Thoracic aorta (tissue), 2 donors: ENCODE measurements around the gene TRAK1. TPM values are rescaled to one million over a fixed set of nuclear protein-coding genes. Genes with fewer than 3 reads are reported as not detected.

Experiments
- ATAC-seq: fragments of 150-250 bp; one replicate; pipeline ENCODE4 v1.8.0; 2017; ENCODE audit warnings: low read depth; ENCODE audit not compliant: insufficient number of reproducible peaks, low FRiP score
- DNase-seq: peaks from one replicate; pipeline ENCODE4 v3.0.0-alpha.2; 2020; ENCODE audit warnings: low spot score
- H3K27ac ChIP-seq, 2 donors: fragments of 200-600 bp; sonication (generic); 1 replicate in 1 of 2; 2 replicates in 1 of 2; pipeline ENCODE4 v1.5.1; 2016; ENCODE audit warnings: mild to moderate bottlenecking in 2 of 2, moderate library complexity in 2 of 2
- H3K27me3 ChIP-seq: fragments of 200-600 bp; sonication (generic); replicated peaks from 2 replicates; pipeline ENCODE4 v1.6.0; 2016; ENCODE audit warnings: mild to moderate bottlenecking; ENCODE audit not compliant: insufficient read depth
- H3K36me3 ChIP-seq: fragments of 200-600 bp; sonication (generic); one replicate; pipeline ENCODE4 v1.5.1; 2016
- H3K4me1 ChIP-seq, 2 donors: fragments of 200-600 bp; sonication (generic); 1 replicate in 1 of 2; 2 replicates in 1 of 2; pipeline versions ENCODE4 v1.5.1 to v1.6.0; 2016; ENCODE audit warnings: low read depth in 2 of 2, mild to moderate bottlenecking in 1 of 2; ENCODE audit not compliant: control insufficient read depth in 1 of 2
- H3K4me3 ChIP-seq: fragments of 200-600 bp; sonication (generic); 2 replicates; pipeline ENCODE4 v1.5.1; 2016; ENCODE audit warnings: mild to moderate bottlenecking
- H3K9me3 ChIP-seq: fragments of 200-600 bp; sonication (generic); 2 replicates; pipeline ENCODE4 v1.5.1; 2016
- total RNA-seq, 2 donors: library from RNA; depleted of rRNA; stranded (reverse); fragments of >200 nt; gene quantifications; one replicate each; pipeline versions ENCODE4 v1.1.0 to v1.2.3, GENCODE V29; 2016
- TF ChIP-seq, protein P1 (sequence below): fragments of 200-600 bp; sonication (generic); IDR thresholded peaks from one replicate; pipeline ENCODE4 v1.5.1; 2019; ENCODE audit warnings: antibody characterized with exemption

TRAK1 gene
- total RNA-seq, 2 donors from 2014 or later: 35.1 to 36.0 TPM

DNA sequence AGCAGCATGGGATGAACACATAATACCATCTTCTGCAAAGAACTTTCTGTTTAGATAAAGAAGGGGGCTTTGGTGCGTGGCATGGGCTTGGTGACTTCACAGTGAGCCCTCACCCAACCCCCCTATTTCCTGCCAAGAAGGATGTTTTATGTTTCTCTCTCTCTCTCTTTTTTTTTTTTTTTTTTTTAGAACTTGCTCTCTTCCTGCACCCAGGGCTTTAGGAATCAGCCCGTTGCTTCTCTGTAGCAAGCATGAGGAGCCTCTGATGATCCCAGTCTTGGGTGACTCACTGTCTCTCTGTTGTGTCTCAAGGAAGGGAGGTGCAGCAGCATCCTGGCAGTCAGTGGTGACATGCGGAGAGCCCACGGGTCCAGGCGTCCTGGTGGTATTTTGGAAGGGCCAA is 125.8 kb downstream of the TRAK1 start:
- TF ChIP-seq, protein P1, sequence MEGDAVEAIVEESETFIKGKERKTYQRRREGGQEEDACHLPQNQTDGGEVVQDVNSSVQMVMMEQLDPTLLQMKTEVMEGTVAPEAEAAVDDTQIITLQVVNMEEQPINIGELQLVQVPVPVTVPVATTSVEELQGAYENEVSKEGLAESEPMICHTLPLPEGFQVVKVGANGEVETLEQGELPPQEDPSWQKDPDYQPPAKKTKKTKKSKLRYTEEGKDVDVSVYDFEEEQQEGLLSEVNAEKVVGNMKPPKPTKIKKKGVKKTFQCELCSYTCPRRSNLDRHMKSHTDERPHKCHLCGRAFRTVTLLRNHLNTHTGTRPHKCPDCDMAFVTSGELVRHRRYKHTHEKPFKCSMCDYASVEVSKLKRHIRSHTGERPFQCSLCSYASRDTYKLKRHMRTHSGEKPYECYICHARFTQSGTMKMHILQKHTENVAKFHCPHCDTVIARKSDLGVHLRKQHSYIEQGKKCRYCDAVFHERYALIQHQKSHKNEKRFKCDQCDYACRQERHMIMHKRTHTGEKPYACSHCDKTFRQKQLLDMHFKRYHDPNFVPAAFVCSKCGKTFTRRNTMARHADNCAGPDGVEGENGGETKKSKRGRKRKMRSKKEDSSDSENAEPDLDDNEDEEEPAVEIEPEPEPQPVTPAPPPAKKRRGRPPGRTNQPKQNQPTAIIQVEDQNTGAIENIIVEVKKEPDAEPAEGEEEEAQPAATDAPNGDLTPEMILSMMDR: no peak
- peaks cover 6% of the 10 kb centered on the region for H3K36me3 ChIP-seq
- no peak for ATAC-seq

DNA sequence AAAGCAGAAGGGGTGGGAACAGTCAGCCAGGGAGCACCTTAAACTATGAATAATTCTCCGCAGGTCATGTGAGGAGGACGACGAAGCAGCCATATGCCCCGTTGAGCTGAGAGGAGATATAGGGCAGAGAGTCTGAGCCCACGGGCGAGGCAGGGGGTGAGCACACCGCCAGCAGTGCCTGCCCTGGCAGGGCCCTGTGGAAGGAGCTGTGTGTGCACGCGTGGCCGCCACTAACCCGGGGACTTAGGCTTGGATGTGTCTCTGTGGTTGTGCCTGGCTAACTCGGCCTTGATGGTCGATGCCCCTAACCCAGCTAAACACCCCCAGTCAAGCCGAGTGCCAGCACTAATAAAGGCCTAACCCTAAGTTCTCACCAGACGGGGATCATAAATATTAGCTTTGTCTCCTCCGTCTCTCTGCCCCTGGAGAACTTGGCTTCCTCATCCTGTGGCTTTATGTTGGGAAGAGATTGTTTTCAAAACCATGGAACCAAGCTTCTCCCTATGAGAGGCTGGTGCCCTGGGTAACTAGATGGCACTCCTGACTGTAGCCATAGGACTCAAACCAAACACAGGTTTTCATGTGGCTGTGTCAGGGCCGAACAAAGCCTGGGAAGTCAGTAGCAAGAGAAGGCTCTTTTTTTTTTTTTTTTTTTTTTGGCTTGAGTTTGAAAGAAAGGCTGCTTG is 129.4 kb downstream of the TRAK1 start:
- Histone ChIP-seq H3K9me3 (no peaks in the 10 kb centered on the region), H3K4me3 (no peak overlapping the region), H3K4me1 (no peaks in the 10 kb centered on the region), H3K27me3 (no peaks in the 10 kb centered on the region), H3K27ac (no peak overlapping the region), H3K36me3 (peaks cover 18% of the 10 kb centered on the region)
- DNase-seq (no peak), ATAC-seq (no peak)
- TF ChIP-seq, protein P1: no peak

More for the DNA sequence above, 125.8 kb downstream of the TRAK1 start:
- Histone ChIP-seq H3K4me3 (no peak overlapping the region), H3K9me3 (no peaks in the 10 kb centered on the region), H3K27me3 (no peaks in the 10 kb centered on the region), H3K27ac (no peak overlapping the region), H3K4me1 (no peaks in the 10 kb centered on the region)
- no peak for DNase-seq

DNA sequence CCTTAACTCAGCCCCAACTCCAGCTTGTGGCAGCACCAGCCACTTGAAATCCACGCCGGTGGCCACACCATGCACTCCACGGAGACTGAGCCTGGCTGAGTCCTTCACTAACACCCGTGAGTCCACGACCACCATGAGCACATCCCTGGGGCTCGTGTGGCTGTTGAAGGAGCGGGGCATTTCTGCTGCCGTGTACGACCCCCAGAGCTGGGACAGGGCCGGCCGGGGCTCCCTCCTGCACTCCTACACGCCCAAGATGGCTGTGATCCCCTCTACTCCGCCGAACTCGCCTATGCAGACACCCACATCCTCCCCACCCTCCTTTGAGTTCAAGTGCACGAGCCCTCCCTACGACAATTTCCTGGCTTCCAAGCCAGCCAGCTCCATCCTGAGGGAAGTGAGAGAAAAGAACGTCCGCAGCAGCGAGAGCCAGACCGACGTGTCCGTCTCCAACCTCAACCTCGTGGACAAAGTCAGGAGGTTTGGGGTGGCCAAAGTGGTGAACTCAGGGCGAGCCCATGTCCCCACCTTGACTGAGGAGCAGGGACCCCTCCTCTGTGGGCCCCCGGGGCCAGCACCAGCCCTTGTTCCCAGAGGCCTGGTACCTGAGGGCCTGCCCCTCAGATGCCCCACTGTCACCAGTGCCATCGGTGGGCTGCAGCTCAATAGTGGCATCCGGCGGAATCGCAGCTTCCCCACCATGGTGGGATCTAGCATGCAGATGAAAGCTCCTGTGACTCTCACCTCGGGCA is 132.0 kb downstream of the TRAK1 start:
- Histone ChIP-seq H3K4me1 (no peaks in the 10 kb centered on the region), H3K9me3 (no peaks in the 10 kb centered on the region), H3K36me3 (peaks cover 18% of the 10 kb centered on the region), H3K4me3 (no peak overlapping the region), H3K27ac (no peak overlapping the region), H3K27me3 (no peaks in the 10 kb centered on the region)
- TF ChIP-seq, protein P1: no peak
- no peak for ATAC-seq
- DNase-seq: no peak

DNA sequence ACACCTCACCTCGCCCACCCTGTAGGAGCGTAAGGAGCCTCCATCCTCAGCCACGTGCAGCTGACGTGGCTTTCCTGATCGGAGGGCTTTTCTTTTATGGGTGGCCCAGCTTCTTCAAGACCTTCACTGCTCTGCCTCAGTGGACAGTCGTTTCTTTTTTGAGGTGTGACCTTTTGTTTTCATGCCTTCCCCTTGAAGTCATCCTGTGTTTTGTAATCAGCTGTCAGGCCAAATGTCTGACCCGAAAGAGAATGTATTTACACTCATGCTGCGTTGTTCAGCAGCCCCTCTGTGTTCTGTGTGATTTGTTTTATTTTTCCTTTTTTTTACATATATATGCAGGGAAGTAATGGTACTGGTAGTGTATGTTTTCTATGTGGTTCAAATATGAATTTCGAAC is 133.0 kb downstream of the TRAK1 start:
- Histone ChIP-seq H3K9me3 (no peaks in the 10 kb centered on the region), H3K27ac (no peak overlapping the region), H3K27me3 (no peaks in the 10 kb centered on the region), H3K4me3 (no peak overlapping the region), H3K4me1 (no peaks in the 10 kb centered on the region), H3K36me3 (peaks cover 18% of the 10 kb centered on the region)
- DNase-seq: no peak
- no peak for ATAC-seq
- TF ChIP-seq, protein P1: no peak

DNA sequence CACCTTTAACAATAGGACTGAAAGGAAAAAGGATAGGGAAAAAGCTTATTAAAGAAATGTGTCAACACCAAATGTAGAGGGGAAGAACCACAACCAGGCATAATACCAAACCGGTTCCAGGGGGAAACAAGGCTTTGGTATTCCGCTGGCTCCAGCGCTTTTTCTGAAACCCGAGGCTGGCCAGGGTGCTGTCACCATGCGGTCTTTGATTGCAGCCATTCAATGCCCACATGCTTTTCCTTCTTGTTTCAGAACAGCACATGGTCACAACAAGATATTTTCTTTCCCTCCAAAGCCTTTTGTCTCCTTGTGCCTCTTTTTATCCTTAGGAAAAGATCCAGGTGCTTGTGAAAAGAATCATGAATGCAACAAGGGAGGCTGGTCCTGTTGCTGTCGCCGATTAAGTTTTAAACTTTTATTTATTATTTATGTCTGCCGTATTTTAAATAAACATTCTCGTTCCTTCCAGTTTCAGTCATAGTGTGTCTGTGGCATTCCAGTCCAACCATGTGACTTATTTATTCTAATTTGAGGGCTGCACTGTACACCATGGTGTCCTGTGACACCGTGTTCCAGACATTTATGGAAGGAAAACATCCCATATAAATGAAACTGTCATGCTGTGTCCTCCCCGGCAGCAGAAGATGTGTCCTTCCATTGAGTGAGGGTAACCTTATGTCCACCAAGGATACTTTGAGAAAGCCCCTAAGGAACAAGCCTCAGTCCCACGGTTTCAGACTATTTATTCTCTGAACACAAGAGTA is 133.7 kb downstream of the TRAK1 start:
- TF ChIP-seq, protein P1: no peak
- H3K4me3 ChIP-seq: no peak overlapping the region
- H3K27ac ChIP-seq: no peak overlapping the region
- no peaks in the 10 kb centered on the region for H3K9me3 ChIP-seq
- no peak for ATAC-seq
- no peaks in the 10 kb centered on the region for H3K4me1 ChIP-seq
- H3K27me3 ChIP-seq: no peaks in the 10 kb centered on the region
- DNase-seq: no peak
- H3K36me3 ChIP-seq: peaks cover 18% of the 10 kb centered on the region
